ENCODE measurements around the gene SLC22A23. TPM values are rescaled to one million over a fixed set of nuclear protein-coding genes. Genes with fewer than 3 reads are reported as not detected.

The SLC22A23 gene
- polyA plus RNA-seq, 1 donor from 2014 or later, result 0.35 TPM

- peaks cover 2% of the 10 kb centered on the region for H3K36me3 Mint-ChIP-seq
- H3K27ac Mint-ChIP-seq, result no peak overlapping the region
- peaks cover 0 to 5% (median 1%) of the 10 kb centered on the region in 3 donors for H3K4me1 Mint-ChIP-seq
- peaks cover 1% of the 10 kb centered on the region for H3K27me3 Mint-ChIP-seq
- H3K9me3 Mint-ChIP-seq, result no peaks in the 10 kb centered on the region
- no peak overlapping the region for H3K4me3 Mint-ChIP-seq
Observed at GRCh38 chr6:3398755-3399696, 57.8 kb downstream of the SLC22A23 start.

- H3K27ac Mint-ChIP-seq, result no peak overlapping the region
- H3K27me3 Mint-ChIP-seq, result peaks cover 1% of the 10 kb centered on the region
- H3K4me1 Mint-ChIP-seq, result no peaks in the 10 kb centered on the region
- H3K36me3 Mint-ChIP-seq, result peaks cover 2% of the 10 kb centered on the region
- no peaks in the 10 kb centered on the region for H3K9me3 Mint-ChIP-seq
- no peak overlapping the region for H3K4me3 Mint-ChIP-seq
Observed at GRCh38 chr6:3398165-3398562, 58.7 kb downstream of the SLC22A23 start.

- Mint-ChIP-seq H3K9me3 (no peaks in the 10 kb centered on the region), H3K4me1 (no peaks in the 10 kb centered on the region), H3K27ac (no peak overlapping the region), H3K4me3 (no peak overlapping the region), H3K36me3 (peaks cover 2% of the 10 kb centered on the region), H3K27me3 (peaks cover 1% of the 10 kb centered on the region)
Observed at GRCh38 chr6:3397229-3398164, 59.4 kb downstream of the SLC22A23 start.

GRCh38 chr6:3396503-3397180 is 60.2 kb downstream of the SLC22A23 start:
- no peak overlapping the region for H3K27ac Mint-ChIP-seq
- H3K4me3 Mint-ChIP-seq, result no peak overlapping the region

GRCh38 chr6:3394671-3395070 is 62.2 kb downstream of the SLC22A23 start:
- Mint-ChIP-seq H3K36me3 (peaks cover 2% of the 10 kb centered on the region), H3K27ac (no peak overlapping the region), H3K27me3 (peaks cover 1% of the 10 kb centered on the region), H3K4me3 (no peak overlapping the region), H3K4me1 (no peaks in the 10 kb centered on the region), H3K9me3 (no peaks in the 10 kb centered on the region)

More at GRCh38 chr6:3396503-3397180, 60.2 kb downstream of the SLC22A23 start:
- Mint-ChIP-seq H3K27me3 (peaks cover 1% of the 10 kb centered on the region), H3K9me3 (no peaks in the 10 kb centered on the region), H3K4me1 (no peaks in the 10 kb centered on the region), H3K36me3 (peaks cover 2% of the 10 kb centered on the region)

GRCh38 chr6:3393836-3394202 is 63.0 kb downstream of the SLC22A23 start:
- Mint-ChIP-seq H3K27ac (peak overlapping the region in 1 of 3 donors; percentile 22), H3K27me3 (peaks cover 1% of the 10 kb centered on the region), H3K4me3 (no peak overlapping the region), H3K4me1 (peaks cover 0 to under 1% (median 0%) of the 10 kb centered on the region in 3 donors), H3K9me3 (no peaks in the 10 kb centered on the region), H3K36me3 (no peaks in the 10 kb centered on the region)

GRCh38 chr6:3392930-3393835 is 63.7 kb downstream of the SLC22A23 start:
- H3K4me3 Mint-ChIP-seq, result no peak overlapping the region
- H3K27ac Mint-ChIP-seq, result no peak overlapping the region
- no peaks in the 10 kb centered on the region for H3K36me3 Mint-ChIP-seq
- H3K4me1 Mint-ChIP-seq, result peaks cover 4 to 6% (median 6%) of the 10 kb centered on the region in 3 donors
- H3K9me3 Mint-ChIP-seq, result no peaks in the 10 kb centered on the region
- peaks cover 1% of the 10 kb centered on the region for H3K27me3 Mint-ChIP-seq

- H3K27me3 Mint-ChIP-seq, result peaks cover 1% of the 10 kb centered on the region
- peaks cover 6 to 12% (median 7%) of the 10 kb centered on the region in 3 donors for H3K4me1 Mint-ChIP-seq
- H3K27ac Mint-ChIP-seq, result no peak overlapping the region
- no peaks in the 10 kb centered on the region for H3K36me3 Mint-ChIP-seq
- no peak overlapping the region for H3K4me3 Mint-ChIP-seq
- H3K9me3 Mint-ChIP-seq, result no peaks in the 10 kb centered on the region
Observed at GRCh38 chr6:3391902-3392458, 64.9 kb downstream of the SLC22A23 start.

GRCh38 chr6:3390698-3391097 is 66.2 kb downstream of the SLC22A23 start:
- Mint-ChIP-seq H3K4me3 (no peak overlapping the region), H3K9me3 (no peaks in the 10 kb centered on the region), H3K27me3 (peaks cover 1% of the 10 kb centered on the region), H3K36me3 (no peaks in the 10 kb centered on the region), H3K27ac (no peak overlapping the region), H3K4me1 (peaks cover 6 to 12% (median 7%) of the 10 kb centered on the region in 3 donors)

- Mint-ChIP-seq H3K4me1 (peaks cover 6 to 12% (median 7%) of the 10 kb centered on the region in 3 donors), H3K27me3 (peaks cover under 1% of the 10 kb centered on the region), H3K27ac (peak overlapping the region in 1 of 3 donors; percentile 75), H3K9me3 (no peaks in the 10 kb centered on the region), H3K36me3 (no peaks in the 10 kb centered on the region), H3K4me3 (no peak overlapping the region)
Observed at GRCh38 chr6:3389390-3390167, 67.3 kb downstream of the SLC22A23 start.

- H3K27ac Mint-ChIP-seq, result peak overlapping the region in 2 of 3 donors; percentile 17 to 75
- H3K4me3 Mint-ChIP-seq, result no peak overlapping the region
- no peaks in the 10 kb centered on the region for H3K27me3 Mint-ChIP-seq
- no peaks in the 10 kb centered on the region for H3K9me3 Mint-ChIP-seq
- peaks cover 6 to 12% (median 7%) of the 10 kb centered on the region in 3 donors for H3K4me1 Mint-ChIP-seq
- H3K36me3 Mint-ChIP-seq, result no peaks in the 10 kb centered on the region
Observed at GRCh38 chr6:3388786-3389185, 68.1 kb downstream of the SLC22A23 start.

GRCh38 chr6:3386374-3386857 is 70.4 kb downstream of the SLC22A23 start:
- Mint-ChIP-seq H3K27ac (no peak overlapping the region), H3K27me3 (no peaks in the 10 kb centered on the region), H3K9me3 (no peaks in the 10 kb centered on the region), H3K36me3 (no peaks in the 10 kb centered on the region), H3K4me1 (peaks cover 6 to 12% (median 7%) of the 10 kb centered on the region in 3 donors), H3K4me3 (no peak overlapping the region)

- Mint-ChIP-seq H3K27me3 (no peaks in the 10 kb centered on the region), H3K4me3 (no peak overlapping the region), H3K27ac (no peak overlapping the region), H3K36me3 (no peaks in the 10 kb centered on the region), H3K9me3 (no peaks in the 10 kb centered on the region), H3K4me1 (peaks cover 6 to 12% (median 7%) of the 10 kb centered on the region in 3 donors)
Observed at GRCh38 chr6:3385660-3386151, 71.1 kb downstream of the SLC22A23 start.
